Measurements from ENCODE around the gene CIRBP.
"Not testable (repeated sequence)": the region's sequence is repeated elsewhere in the genome, so short reads cannot be mapped to it uniquely, and the experiment has no call there.

The CIRBP gene

GRCh38 chr19:1291761-1292418 lies 22.8 kb downstream of the CIRBP start:
- no peak for DNase-seq (ENCODE audit: low read depth)

GRCh38 chr19:1292419-1293151 lies 23.5 kb downstream of the CIRBP start:
- no peak for DNase-seq (ENCODE audit: low read depth)

- no peak for DNase-seq (ENCODE audit: low read depth)
These were observed 24.9 kb downstream of the CIRBP start for GRCh38 chr19:1293782-1294604.

GRCh38 chr19:1294688-1295087 lies 25.6 kb downstream of the CIRBP start:
- no peak for DNase-seq (ENCODE audit: low read depth)

- DNase-seq (ENCODE audit: low read depth): no peak
These were observed 26.3 kb downstream of the CIRBP start for GRCh38 chr19:1295169-1296012.

- DNase-seq (ENCODE audit: low read depth): no peak
These were observed 26.9 kb downstream of the CIRBP start for GRCh38 chr19:1296078-1296477.

GRCh38 chr19:1296575-1297271 lies 27.6 kb downstream of the CIRBP start:
- DNase-seq (ENCODE audit: low read depth): no peak

- no peak for DNase-seq (ENCODE audit: low read depth)
These were observed 29.1 kb downstream of the CIRBP start for GRCh38 chr19:1298235-1298634.

GRCh38 chr19:1299801-1300200 lies 30.7 kb downstream of the CIRBP start:
- no peak for DNase-seq (ENCODE audit: low read depth)

GRCh38 chr19:1300744-1301490 lies 31.8 kb downstream of the CIRBP start:
- no peak for DNase-seq (ENCODE audit: low read depth)

- DNase-seq (ENCODE audit: low read depth): no peak
These were observed 33.6 kb downstream of the CIRBP start for GRCh38 chr19:1302533-1303239.

- no peak for DNase-seq (ENCODE audit: low read depth)
These were observed 35.2 kb downstream of the CIRBP start for GRCh38 chr19:1304197-1304924.

GRCh38 chr19:1305354-1305753 lies 36.2 kb downstream of the CIRBP start:
- DNase-seq (ENCODE audit: low read depth): not testable (repeated sequence)

GRCh38 chr19:1307320-1307719 lies 38.2 kb downstream of the CIRBP start:
- DNase-seq (ENCODE audit: low read depth): no peak

GRCh38 chr19:1307755-1308303 lies 38.7 kb downstream of the CIRBP start:
- DNase-seq (ENCODE audit: low read depth): no peak

- DNase-seq (ENCODE audit: low read depth): no peak
These were observed 39.6 kb downstream of the CIRBP start for GRCh38 chr19:1308718-1309117.

GRCh38 chr19:1309977-1310852 lies 41.1 kb downstream of the CIRBP start:
- DNase-seq (ENCODE audit: low read depth): no peak

- DNase-seq (ENCODE audit: low read depth): no peak
These were observed 41.7 kb downstream of the CIRBP start for GRCh38 chr19:1310853-1311180.
